ENCODE data around the gene EPHB2. TPM values are rescaled to one million over a fixed set of nuclear protein-coding genes. Genes with fewer than 3 reads are reported as not detected.

Gene EPHB2
- total and polyA plus RNA-seq, 2 of the 13 experiments (the other 11 are each of a cell fraction or from before 2014, with no cell fraction given), result 0.03 to 0.11 TPM

- Histone ChIP-seq H3K4me1 (ENCODE audit: insufficient read depth, low read length) (no peaks in the 10 kb centered on the region), H3K9ac (ENCODE audit: insufficient read depth, low read depth, low read length) (no peak overlapping the region), H3K4me3 (replicated peaks in 1 of 3; ENCODE audit: insufficient read depth in 1 of 3, low read depth in 2 of 3, low read length in 3 of 3) (no peak overlapping the region), H3K27me3 (ENCODE audit: control insufficient read depth in 1 of 2, insufficient read depth in 2 of 2, low read length in 2 of 2) (no peaks in the 10 kb centered on the region), H3K79me2 (ENCODE audit: insufficient read depth, low read length) (no peaks in the 10 kb centered on the region), H3K27ac (ENCODE audit: extremely low read length, insufficient read depth, low read length) (no peak overlapping the region), H3K4me2 (ENCODE audit: low read depth, low read length) (no peak overlapping the region), H4K20me1 (ENCODE audit: insufficient read depth, low read length) (no peaks in the 10 kb centered on the region), H2AFZ (ENCODE audit: low read length) (no peak overlapping the region), H3K9me3 (ENCODE audit: low read length) (no peaks in the 10 kb centered on the region), H3K36me3 (replicated peaks in 1 of 2; ENCODE audit: control insufficient read depth in 1 of 2, insufficient read depth in 2 of 2, low read length in 2 of 2) (no peaks in the 10 kb centered on the region)
- TF ChIP-seq ZNF563 (CRISPR knock-in tag; IDR thresholded peaks at IDR 0.05), result no peak
- TF ChIP-seq NR1H2 (CRISPR knock-in tag; IDR thresholded peaks at IDR 0.05; ENCODE audit: borderline replicate concordance, low read depth), result no peak
- in situ Hi-C loops (cut with HindIII; ENCODE audit: extremely low pct_ligation_motif_present, low pct_unique_long_range_greater_than_20kb) (no loop called here), intact Hi-C loops (cut with micrococcal nuclease; ENCODE audit: unreplicated experiment) (no loop called here)
- 38% methylated on average over 4 of the region's 9 CpGs for WGBS (ENCODE audit: low lambda C conversion rate)
- ChIA-PET CTCF (ENCODE audit: low intra/inter-chr PET ratio, low total read pairs) (no interaction called here), POLR2A (no interaction called here)
- no TSS peak for BruUV-seq (replicated peaks)
- no peak for ATAC-seq
- no peak for FAIRE-seq
- DNase-seq (ENCODE audit: low spot score), result no peak
These were observed 149.8 kb downstream of the EPHB2 start for GRCh38 chr1:22860414-22860800.

DNA sequence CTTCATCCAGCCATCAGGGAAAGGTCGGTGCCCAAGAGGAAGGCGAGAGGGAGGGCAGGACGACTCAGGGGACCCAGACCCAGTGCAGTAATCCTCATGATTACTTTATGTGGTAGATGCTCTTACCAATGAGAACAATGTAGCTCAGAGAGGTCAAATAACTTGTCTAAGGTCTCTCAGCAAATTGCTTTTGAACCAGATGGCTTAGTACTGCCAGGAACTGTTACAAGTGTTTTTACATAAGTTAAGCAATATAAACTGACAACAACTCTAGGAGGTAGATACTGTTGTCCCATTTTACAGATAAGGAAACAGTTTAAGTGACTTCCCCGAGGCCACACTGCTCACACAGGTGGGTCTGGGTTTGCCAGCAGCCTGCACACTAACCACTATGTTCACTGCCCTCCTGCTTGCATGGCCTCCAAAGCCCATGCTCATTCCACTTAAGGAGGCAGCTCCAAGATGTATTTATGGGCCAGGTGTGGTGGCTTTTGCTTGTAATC is 150.3 kb downstream of the EPHB2 start:
- no peaks in the 10 kb centered on the region for H3K4me1 ChIP-seq (ENCODE audit: insufficient read depth, low read length)
- TF ChIP-seq ZBTB21 (CRISPR knock-in tag; IDR thresholded peaks at IDR 0.05) (no peak), MIXL1 (CRISPR knock-in tag; IDR thresholded peaks at IDR 0.05) (no peak), ZNF367 (CRISPR knock-in tag; IDR thresholded peaks at IDR 0.05; ENCODE audit: borderline replicate concordance) (no peak)
- no peak for FAIRE-seq
- BruUV-seq (replicated peaks), result no TSS peak
- no peak for DNase-seq (ENCODE audit: low spot score)
- WGBS (ENCODE audit: low lambda C conversion rate), result 0% methylated on average over 2 of the region's 4 CpGs
- POLR2A ChIA-PET, result no interaction called here
- no peak overlapping the region for H3K4me3 ChIP-seq (replicated peaks in 1 of 3; ENCODE audit: insufficient read depth in 1 of 3, low read depth in 2 of 3, low read length in 3 of 3)
- H3K4me2 ChIP-seq (ENCODE audit: low read depth, low read length), result no peak overlapping the region
- no peak for ATAC-seq
- no peak overlapping the region for H2AFZ ChIP-seq (ENCODE audit: low read length)
- no peaks in the 10 kb centered on the region for H3K79me2 ChIP-seq (ENCODE audit: insufficient read depth, low read length)
- no peak overlapping the region for H3K27ac ChIP-seq (ENCODE audit: extremely low read length, insufficient read depth, low read length)
- intact Hi-C loops (cut with micrococcal nuclease; ENCODE audit: unreplicated experiment) (no loop called here), in situ Hi-C loops (cut with HindIII; ENCODE audit: extremely low pct_ligation_motif_present, low pct_unique_long_range_greater_than_20kb) (no loop called here)
- CTCF ChIA-PET (ENCODE audit: low intra/inter-chr PET ratio, low total read pairs), result no interaction called here
- no peak overlapping the region for H3K9ac ChIP-seq (ENCODE audit: insufficient read depth, low read depth, low read length)
- no peaks in the 10 kb centered on the region; a peak in 1 of 5 replicates for H3K27me3 ChIP-seq (ENCODE audit: control insufficient read depth in 1 of 2, insufficient read depth in 2 of 2, low read length in 2 of 2)
- H4K20me1 ChIP-seq (ENCODE audit: insufficient read depth, low read length), result no peaks in the 10 kb centered on the region
- no peaks in the 10 kb centered on the region for H3K9me3 ChIP-seq (ENCODE audit: low read length)
- no peaks in the 10 kb centered on the region for H3K36me3 ChIP-seq (replicated peaks in 1 of 2; ENCODE audit: control insufficient read depth in 1 of 2, insufficient read depth in 2 of 2, low read length in 2 of 2)

Data from HepG2 (cell line).